ENCODE data around the gene MLPH. TPM values are rescaled to one million over a fixed set of nuclear protein-coding genes. Genes with fewer than 3 reads are reported as not detected.
"Not testable (repeated sequence)": the region's sequence is repeated elsewhere in the genome, so short reads cannot be mapped to it uniquely, and the experiment has no call there.

Gene MLPH
- total RNA-seq, 1 donor from 2014 or later = 7.3 TPM

- DNase-seq (ENCODE audit: low spot score) = peak; percentile 89
These were observed 30.7 kb upstream of the MLPH start for GRCh38 chr2:237456200-237456843.

- no peak for DNase-seq (ENCODE audit: low spot score)
These were observed 29.6 kb upstream of the MLPH start for GRCh38 chr2:237457388-237457941.

- DNase-seq (ENCODE audit: low spot score) = no peak
These were observed 28.5 kb upstream of the MLPH start for GRCh38 chr2:237458519-237458918.

GRCh38 chr2:237459226-237459625, 27.8 kb upstream of the MLPH start:
- no peak for DNase-seq (ENCODE audit: low spot score)

GRCh38 chr2:237459741-237460174, 27.3 kb upstream of the MLPH start:
- no peak for DNase-seq (ENCODE audit: low spot score)

- peak; percentile 14 for DNase-seq (ENCODE audit: low spot score)
These were observed 22.2 kb upstream of the MLPH start for GRCh38 chr2:237464757-237465391.

- DNase-seq (ENCODE audit: low spot score) = peak; percentile 43
These were observed 21.4 kb upstream of the MLPH start for GRCh38 chr2:237465515-237466148.

GRCh38 chr2:237466211-237466610, 20.8 kb upstream of the MLPH start:
- peak; percentile 43 for DNase-seq (ENCODE audit: low spot score)

GRCh38 chr2:237467447-237468179, 19.4 kb upstream of the MLPH start:
- DNase-seq (ENCODE audit: low spot score) = no peak

- DNase-seq (ENCODE audit: low spot score) = not testable (repeated sequence)
These were observed 17.6 kb upstream of the MLPH start for GRCh38 chr2:237469410-237469809.

- DNase-seq (ENCODE audit: low spot score) = peak; percentile 64
These were observed 17.2 kb upstream of the MLPH start for GRCh38 chr2:237469849-237470248.

GRCh38 chr2:237470914-237471313, 16.1 kb upstream of the MLPH start:
- DNase-seq (ENCODE audit: low spot score) = peak; percentile 47

- DNase-seq (ENCODE audit: low spot score) = peak; percentile 82
These were observed 15.4 kb upstream of the MLPH start for GRCh38 chr2:237471438-237472186.

GRCh38 chr2:237472187-237472712, 14.8 kb upstream of the MLPH start:
- DNase-seq (ENCODE audit: low spot score) = peak; percentile 74

- peak; percentile 87 for DNase-seq (ENCODE audit: low spot score)
These were observed 13.9 kb upstream of the MLPH start for GRCh38 chr2:237472909-237473877.

- peak; percentile 65 for DNase-seq (ENCODE audit: low spot score)
These were observed 13.1 kb upstream of the MLPH start for GRCh38 chr2:237473878-237474441.

- peak; percentile 89 for DNase-seq (ENCODE audit: low spot score)
These were observed 12.6 kb upstream of the MLPH start for GRCh38 chr2:237474442-237474911.

GRCh38 chr2:237474931-237475703, 11.9 kb upstream of the MLPH start:
- DNase-seq (ENCODE audit: low spot score) = peak; percentile 94
